KG1 (cell line): ENCODE measurements around the gene PLEKHA8.
"Not testable (repeated sequence)": the region's sequence is repeated elsewhere in the genome, so short reads cannot be mapped to it uniquely, and the experiment has no call there.

Experiments used
- DNase-seq: peaks from one replicate; lab custom pipeline; 2025; lab: John Stamatoyannopoulos, UW

The PLEKHA8 gene

DNA sequence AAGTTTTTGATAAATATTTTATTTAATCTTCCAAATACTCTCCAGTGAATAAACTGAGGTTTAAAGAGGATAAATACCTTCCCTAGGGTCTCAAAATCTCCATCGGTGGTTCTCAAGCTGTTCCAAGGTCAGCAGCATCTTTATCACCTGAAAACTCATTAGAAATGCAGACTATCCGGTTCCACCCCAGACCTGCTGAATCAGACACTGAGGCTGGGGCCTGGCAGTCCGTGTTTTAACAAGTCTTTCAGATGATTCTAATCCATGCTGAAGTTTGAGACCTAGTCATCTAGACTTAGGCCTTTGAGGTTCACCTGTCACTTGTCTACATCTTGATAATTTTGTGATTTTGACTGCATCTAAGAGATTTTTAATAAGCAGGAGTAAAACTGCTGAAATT, 37.5 kb downstream of the PLEKHA8 start:
- no peak for DNase-seq

- DNase-seq = no peak
Observed at GRCh38 chr7:30066687-30067086, 38.5 kb downstream of the PLEKHA8 start.

GRCh38 chr7:30068117-30068516, 39.9 kb downstream of the PLEKHA8 start:
- DNase-seq = no peak

DNA sequence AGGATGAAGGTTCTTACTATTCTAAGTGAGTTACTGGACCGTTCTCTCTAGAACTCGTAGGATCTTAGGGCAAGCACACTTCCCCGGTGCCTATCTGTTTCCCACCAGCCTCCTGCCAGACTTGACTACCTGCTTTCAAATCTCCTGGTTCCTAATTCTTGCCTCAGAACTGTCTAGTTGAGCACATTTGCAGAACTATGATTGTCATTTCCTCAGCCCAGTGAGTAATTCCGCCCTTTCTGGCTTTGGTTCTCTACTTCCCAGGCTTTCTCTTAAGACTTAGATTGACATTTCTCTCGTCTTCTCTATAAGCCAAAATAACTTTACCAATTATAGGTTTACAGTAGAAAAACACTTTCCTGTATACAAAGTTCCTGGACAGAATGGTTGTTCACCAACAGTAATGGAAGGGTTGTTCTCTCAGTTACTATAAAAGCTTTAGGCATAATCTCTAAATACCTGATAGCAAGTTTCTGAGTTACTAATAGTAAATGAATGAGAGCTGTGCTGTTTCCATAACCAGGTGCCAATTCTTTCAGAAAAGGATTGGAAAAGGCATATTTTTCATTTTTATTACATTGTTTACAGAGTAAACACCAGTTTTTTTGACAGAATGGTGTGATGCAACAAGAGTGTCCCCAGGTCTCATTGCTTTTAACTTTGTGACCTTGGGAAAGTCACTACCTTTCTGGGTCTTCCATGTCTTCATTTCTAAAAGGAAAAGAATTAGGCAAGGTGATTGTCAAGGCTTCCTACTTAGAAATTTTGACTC, 41.1 kb downstream of the PLEKHA8 start:
- DNase-seq = no peak

- DNase-seq = no peak
Observed at GRCh38 chr7:30070052-30070451, 41.8 kb downstream of the PLEKHA8 start.

DNA sequence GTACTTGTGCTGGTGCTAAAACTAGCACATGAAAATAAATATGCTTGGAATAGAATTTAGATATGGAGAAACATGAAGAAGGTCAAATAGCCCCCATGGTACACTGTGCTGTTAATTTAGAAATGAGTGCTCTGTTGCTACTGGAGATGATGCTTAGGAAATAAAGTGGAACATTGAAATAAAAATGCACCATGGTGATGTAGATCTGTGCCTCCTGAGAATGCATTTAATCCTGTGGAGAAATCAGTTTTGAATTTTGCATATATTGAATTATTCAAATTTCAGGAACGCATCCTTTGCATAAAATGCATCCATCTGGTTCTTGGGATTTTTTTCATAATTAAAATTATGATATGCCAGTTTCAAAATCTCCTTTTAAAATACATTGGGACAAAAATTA, 44.5 kb downstream of the PLEKHA8 start:
- DNase-seq = no peak

GRCh38 chr7:30074422-30075030, 46.3 kb downstream of the PLEKHA8 start:
- peak; percentile 3 for DNase-seq

- no peak for DNase-seq
Observed at GRCh38 chr7:30076411-30076810, 48.2 kb downstream of the PLEKHA8 start.

GRCh38 chr7:30078280-30078679, 50.1 kb downstream of the PLEKHA8 start:
- DNase-seq = no peak

GRCh38 chr7:30079880-30080279, 51.7 kb downstream of the PLEKHA8 start:
- DNase-seq = no peak

DNA sequence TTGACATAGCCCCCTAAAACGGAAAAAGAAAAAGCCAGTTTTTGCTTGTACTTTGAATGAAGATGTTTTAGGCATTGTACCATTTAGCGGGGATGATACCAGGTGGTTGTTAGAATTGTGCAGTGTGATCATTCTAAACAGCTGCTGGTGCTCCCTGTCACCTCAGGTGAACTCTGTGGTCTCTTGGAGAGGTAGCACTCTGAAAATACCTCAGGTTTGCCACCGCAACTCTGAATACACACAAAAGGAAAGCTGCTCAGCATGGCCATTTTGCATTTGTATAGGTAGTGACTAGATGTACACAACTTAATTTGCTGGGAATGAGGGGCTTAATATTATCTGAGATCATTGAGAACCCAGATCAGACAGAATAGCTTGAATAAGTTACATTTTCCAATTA, 52.6 kb downstream of the PLEKHA8 start:
- DNase-seq = no peak

DNA sequence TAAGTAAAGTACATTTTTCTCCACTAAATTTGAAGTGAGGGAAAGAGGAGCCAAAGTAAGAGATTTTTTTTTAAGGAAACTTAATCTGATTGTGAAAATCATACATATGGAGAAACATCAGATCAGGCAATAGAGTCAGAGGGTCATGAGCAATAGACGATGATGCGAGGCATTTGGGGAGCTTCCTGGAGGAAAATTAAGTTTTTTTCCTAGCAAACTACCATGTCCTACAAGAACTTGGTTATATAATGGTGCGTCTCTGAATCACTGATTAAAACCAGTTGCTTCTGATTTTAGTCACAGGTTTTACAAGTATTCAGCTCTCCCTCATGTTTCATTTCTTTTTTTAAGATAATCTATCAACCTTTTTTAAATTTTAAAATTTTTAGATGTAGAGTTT, 54.5 kb downstream of the PLEKHA8 start:
- DNase-seq = no peak

- DNase-seq = no peak
Observed at GRCh38 chr7:30083334-30083733, 55.1 kb downstream of the PLEKHA8 start.

DNA sequence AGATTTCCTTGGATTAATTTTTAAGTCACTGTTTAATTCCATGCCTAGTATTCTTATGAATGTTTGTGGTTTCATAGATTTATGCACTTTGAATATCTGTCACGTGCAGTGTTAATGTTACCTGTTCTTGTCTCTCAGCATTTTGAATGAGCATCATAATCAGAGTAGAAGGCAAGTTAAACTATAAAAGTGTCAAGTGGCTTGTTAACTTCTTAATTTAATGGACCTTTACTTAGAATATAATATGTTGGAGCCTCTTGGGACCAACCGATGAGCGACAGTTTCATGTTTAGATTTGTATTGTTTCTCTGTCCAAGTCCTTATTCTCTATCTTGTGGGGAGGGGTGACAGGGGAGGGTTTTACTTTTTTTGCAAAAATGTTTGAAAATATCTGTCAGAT, 56.0 kb downstream of the PLEKHA8 start:
- DNase-seq = no peak

DNA sequence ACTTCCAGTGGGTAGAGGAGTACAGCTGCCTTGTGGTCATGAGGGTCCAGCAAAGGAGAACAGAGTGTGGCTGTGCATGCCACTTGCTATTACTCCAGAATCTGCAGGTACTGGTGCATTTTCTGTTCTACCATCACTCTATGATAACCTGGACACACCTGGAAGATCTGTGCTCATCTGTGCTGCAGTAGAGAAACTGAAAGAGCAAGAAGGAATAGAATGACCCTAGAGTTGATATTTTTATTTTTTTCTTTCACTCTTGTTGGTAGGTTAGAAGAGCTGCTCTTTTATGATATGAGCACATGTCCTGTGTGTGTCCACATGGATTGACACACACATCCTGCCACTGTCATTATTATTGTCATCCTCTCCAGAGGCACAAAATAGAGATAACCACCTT, 58.3 kb downstream of the PLEKHA8 start:
- no peak for DNase-seq

- no peak for DNase-seq
Observed at GRCh38 chr7:30087371-30087770, 59.2 kb downstream of the PLEKHA8 start.

- no peak for DNase-seq
Observed at GRCh38 chr7:30088362-30088761, 60.1 kb downstream of the PLEKHA8 start.

DNA sequence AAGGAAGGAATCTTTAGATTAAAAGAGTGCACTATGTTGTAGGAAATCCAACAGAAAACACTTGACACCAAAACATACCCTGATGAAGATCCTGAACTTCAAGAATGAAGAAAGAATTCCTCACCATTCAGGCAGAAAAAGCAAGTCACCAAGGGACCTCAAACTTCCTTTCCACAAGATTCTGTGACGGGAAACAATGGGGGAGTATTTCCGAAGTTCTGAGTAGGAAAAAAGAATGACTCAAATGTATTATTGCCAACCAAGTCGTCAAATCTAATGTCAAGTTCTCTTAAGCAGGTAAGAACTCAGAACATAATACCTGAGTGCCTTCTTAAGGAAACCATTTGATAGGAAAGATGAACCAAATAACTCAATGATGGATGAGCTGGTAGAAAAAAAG, 61.9 kb downstream of the PLEKHA8 start:
- no peak for DNase-seq

- DNase-seq = no peak
Observed at GRCh38 chr7:30091491-30091912, 63.3 kb downstream of the PLEKHA8 start.

DNA sequence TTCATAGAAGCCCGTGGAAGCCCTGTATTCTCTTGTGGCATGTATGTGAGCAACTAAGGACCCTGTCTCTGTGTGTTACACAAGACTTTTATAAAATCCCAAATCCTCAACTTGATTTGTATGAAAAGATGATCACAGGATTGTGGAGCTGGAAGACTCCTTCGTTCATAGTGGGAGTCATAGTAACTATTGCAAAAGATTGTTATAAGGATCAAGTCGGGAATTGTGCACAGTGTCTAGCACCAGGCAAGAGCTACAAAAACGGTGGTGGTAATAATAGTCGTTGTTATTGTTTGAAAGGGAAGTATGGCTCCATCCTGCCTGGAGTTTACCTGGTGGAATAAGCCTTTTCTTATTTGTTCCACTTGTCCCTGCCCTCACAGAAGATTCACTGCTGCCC, 63.8 kb downstream of the PLEKHA8 start:
- no peak for DNase-seq

DNA sequence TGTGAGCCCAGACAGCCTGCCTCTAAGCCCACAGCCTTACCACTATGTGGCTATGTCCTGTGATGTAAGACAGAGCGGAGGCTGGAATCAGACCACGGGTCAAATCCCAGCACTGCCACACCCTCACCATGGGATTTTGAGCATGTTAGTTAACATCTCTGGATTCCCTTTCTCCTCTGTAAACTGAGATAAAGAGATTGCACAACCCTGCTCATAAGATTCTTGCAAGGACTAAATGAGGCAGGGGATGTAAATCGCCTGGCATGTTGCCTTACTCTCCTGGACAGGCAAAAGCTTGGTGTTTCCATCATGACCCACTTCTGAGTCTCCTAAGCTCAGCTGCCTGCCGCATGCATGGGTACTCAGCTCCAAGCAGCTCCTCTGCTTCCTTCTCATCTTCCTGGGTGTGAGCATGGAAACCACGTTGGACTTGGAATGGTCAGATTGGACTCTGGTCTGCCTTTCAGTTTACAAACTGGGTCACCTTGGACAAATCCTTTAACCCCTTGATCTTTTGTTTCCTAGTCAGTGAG, 65.3 kb downstream of the PLEKHA8 start:
- DNase-seq = no peak

DNA sequence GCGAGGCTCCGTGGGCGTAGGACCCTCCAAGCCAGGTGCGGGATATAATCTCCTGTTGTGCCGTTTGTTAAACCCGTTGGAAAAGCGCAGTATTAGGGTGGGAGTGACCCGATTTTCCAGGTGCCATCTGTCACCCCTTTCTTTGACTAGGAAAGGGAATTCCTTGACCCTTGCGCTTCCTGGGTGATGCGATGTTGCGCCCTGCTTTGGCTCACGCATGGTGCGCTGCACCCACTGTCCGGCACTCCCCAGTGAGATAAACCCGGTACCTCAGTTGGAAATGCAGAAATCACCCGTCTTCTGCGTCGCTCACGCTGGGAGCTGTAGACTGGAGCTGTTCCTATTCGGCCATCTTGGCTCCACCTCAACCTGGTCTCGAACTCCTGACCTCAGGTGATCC, 70.4 kb downstream of the PLEKHA8 start:
- DNase-seq = not testable (repeated sequence)

GRCh38 chr7:30102281-30102680, 74.1 kb downstream of the PLEKHA8 start:
- DNase-seq = no peak

DNA sequence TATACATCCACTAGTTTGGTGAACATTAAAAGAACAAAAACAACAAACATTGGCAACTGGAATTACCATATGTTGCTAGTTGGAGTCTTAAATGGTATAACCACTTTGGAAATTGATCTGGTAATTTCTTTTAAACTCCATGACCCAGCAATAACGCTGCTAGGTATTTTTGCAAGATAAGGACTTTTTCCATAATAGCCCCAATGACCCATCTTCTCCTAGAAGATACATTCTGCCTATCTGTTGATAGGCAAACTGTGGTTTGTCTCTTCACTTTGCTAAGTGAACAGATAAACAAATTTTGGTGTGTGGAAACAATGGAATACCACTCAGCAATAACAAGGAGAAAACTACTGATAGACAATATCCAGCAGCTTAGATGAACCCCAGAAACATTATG, 75.9 kb downstream of the PLEKHA8 start:
- no peak for DNase-seq
